Measurements from ENCODE around the gene VAV2.

Gene VAV2

DNA sequence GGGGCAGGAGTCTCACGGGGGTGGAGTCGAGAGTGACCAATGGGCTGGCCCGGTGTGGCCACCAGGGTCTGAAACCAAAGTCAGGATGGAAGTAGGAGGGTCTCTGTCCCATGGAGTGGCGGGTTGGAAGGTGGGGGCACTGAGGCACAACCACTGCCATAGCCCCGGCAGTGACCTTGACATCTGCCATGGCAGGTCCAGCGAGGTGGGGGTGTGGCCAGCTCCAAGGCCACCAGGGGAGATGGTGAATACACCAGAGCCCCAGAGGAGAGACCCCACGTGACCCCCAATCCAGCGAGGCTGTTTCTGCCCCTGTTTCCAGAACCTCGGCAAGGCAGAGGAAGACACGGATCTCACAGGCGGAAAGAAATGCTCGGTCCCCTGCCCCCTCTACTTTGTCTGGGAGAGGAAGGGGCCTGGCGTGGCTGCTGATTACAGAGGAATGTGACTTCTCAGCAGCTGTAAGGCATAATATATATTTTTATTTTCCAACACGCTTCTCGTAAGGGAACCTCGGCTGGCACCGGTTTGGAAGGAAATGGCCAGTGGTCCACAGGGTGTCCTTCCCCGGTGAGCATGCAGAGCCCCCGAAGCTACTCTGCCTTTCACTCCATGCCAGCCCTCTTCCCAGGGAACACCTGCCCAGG is 148.2 kb downstream of the VAV2 start:
- TF ChIP-seq, protein P1, sequence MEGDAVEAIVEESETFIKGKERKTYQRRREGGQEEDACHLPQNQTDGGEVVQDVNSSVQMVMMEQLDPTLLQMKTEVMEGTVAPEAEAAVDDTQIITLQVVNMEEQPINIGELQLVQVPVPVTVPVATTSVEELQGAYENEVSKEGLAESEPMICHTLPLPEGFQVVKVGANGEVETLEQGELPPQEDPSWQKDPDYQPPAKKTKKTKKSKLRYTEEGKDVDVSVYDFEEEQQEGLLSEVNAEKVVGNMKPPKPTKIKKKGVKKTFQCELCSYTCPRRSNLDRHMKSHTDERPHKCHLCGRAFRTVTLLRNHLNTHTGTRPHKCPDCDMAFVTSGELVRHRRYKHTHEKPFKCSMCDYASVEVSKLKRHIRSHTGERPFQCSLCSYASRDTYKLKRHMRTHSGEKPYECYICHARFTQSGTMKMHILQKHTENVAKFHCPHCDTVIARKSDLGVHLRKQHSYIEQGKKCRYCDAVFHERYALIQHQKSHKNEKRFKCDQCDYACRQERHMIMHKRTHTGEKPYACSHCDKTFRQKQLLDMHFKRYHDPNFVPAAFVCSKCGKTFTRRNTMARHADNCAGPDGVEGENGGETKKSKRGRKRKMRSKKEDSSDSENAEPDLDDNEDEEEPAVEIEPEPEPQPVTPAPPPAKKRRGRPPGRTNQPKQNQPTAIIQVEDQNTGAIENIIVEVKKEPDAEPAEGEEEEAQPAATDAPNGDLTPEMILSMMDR (IDR thresholded peaks at IDR 0.05; ENCODE audit: borderline replicate concordance, control extremely low read depth, extremely low read depth, insufficient read depth, missing control alignments) = no peak
- no peak for DNase-seq (ENCODE audit: low spot score)
- in situ Hi-C loops (cut with MboI; ENCODE audit: low sequenced_read_pairs, unreplicated experiment) = no loop called here

DNA sequence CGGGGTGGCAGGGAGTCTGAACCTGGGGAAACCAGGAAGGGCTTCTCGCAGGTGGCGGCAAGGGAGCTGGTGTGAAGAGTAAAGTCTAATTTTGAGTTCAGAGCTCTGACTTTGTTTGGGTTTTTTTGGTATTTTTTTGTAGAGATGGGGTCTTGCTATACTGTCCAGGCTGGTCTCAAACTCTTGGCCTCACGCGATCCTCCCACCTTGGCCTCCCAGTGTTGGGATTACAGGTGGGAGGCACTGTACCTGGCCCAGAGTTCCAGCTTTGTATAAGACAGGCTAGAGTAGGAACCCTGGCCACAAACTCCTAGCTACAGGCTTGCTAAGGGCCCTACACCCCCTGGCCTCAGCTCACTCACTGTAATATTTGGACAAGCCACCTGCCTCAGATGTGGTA is 148.9 kb downstream of the VAV2 start:
- no peak for DNase-seq (ENCODE audit: low spot score)
- TF ChIP-seq, protein P1 (IDR thresholded peaks at IDR 0.05; ENCODE audit: borderline replicate concordance, control extremely low read depth, extremely low read depth, insufficient read depth, missing control alignments) = no peak
- in situ Hi-C loops (cut with MboI; ENCODE audit: low sequenced_read_pairs, unreplicated experiment) = no loop called here

DNA sequence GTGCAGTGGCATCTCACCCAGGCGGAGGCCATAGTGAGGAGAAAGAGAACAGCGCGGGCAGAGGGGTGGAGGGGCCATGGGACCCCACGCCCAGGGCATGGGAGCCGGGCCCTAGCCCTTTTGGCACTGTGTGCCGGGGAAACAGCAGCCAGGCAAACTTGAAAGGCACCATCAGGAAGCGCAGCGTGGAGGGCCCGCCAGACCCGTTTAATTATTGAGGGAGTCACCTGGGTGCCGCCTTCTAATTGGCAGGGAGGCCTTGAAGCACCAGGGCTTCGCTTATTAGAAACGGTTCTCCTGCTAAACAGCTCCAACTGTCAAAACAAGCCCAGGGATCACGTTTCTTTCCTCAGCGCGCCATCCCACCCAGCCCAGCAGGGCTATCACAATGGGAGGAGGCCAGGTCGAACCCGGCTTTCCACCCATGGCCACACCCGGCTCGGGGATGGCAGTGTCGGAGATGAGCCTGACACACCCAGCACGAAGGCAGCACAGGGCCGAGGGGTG is 149.3 kb downstream of the VAV2 start:
- in situ Hi-C loops (cut with MboI; ENCODE audit: low sequenced_read_pairs, unreplicated experiment) = no loop called here
- DNase-seq (ENCODE audit: low spot score) = no peak
- TF ChIP-seq, protein P1 (IDR thresholded peaks at IDR 0.05; ENCODE audit: borderline replicate concordance, control extremely low read depth, extremely low read depth, insufficient read depth, missing control alignments) = no peak

DNA sequence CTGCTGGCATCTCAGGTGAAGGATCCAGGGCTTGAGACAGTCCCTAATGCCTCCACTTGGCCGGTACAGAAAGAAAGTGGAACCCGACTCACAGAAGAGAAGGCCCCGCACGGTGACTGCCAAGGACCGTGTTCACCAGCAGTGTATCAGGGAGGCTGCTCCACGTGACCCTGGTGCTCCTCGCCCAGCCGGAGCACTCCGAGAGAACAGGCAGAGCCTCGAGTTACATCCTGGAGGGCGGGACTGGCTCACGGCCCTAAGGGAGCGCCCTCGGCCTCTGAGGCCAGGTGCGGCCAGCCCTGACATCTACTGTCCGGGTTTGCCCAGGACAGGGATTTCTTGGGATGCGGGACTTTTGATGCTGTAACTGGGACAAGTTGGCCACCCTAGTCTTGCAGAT is 149.9 kb downstream of the VAV2 start:
- DNase-seq (ENCODE audit: low spot score) = no peak
- in situ Hi-C loops (cut with MboI; ENCODE audit: low sequenced_read_pairs, unreplicated experiment) = no loop called here
- TF ChIP-seq, protein P1 (IDR thresholded peaks at IDR 0.05; ENCODE audit: borderline replicate concordance, control extremely low read depth, extremely low read depth, insufficient read depth, missing control alignments) = no peak

DNA sequence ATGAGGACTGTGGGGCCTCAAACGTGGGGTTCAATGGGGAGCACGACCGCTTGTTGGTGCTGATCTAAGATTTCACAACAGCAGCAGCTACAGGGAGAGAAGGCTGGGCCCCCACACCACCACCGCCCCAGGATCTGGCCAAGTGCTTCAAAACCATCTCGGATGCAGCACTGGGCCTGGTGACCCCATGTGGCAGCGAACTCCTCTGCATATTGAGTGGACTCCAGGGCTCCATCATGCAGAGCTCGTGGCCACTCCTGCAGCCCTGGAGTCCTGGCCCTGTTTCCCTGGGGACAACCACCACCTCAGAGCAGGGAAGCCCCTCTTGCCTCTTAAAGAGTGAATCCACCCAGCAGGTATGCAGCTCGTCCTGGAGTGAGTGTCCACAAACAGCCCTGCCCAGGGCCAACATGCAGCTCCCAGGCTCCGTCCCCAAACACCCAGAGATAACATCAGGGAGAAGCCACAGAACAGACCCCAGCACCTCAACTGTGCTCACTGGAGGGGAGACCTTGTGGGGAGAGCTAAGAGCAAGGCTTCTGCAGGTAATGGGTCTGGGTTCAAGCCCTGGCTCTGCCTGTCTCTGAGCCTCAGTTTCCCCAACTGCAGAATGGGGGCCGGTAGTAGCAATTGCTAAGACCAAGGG is 150.8 kb downstream of the VAV2 start:
- DNase-seq (ENCODE audit: low spot score) = no peak
- in situ Hi-C loops (cut with MboI; ENCODE audit: low sequenced_read_pairs, unreplicated experiment) = no loop called here
- TF ChIP-seq, protein P1 (IDR thresholded peaks at IDR 0.05; ENCODE audit: borderline replicate concordance, control extremely low read depth, extremely low read depth, insufficient read depth, missing control alignments) = no peak

DNA sequence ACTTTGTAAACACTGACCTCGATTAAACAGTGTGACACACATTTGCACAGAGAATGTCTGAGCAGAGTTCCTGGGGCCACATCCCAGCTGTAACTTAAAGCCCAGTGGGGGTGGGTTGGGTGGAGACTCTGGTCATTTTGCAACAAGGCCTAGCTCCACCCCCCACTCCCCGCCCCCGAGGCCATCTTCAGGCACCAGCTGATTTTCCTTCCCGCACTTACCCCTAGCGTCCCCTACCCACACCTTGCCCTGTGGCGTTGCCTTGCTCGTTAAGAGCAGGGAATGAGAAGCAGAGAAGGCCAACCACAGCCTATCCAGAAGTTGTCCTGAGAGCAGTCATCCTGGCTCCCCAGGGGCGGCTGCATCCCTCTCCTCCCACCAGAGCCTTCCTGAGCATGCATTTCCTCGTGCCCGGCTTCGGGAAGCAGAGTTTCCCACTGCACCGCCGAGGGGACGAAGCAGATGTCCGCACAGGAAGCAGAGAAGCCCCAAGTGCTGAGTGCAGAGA is 152.2 kb downstream of the VAV2 start:
- TF ChIP-seq, protein P1 (IDR thresholded peaks at IDR 0.05; ENCODE audit: borderline replicate concordance, control extremely low read depth, extremely low read depth, insufficient read depth, missing control alignments) = no peak
- no peak for DNase-seq (ENCODE audit: low spot score)
- in situ Hi-C loops (cut with MboI; ENCODE audit: low sequenced_read_pairs, unreplicated experiment) = no loop called here

All from GM13976 (cell line).